Measurements from ENCODE around the gene CACNB2.

The CACNB2 gene

GRCh38 chr10:18350340-18350739 is 210.1 kb downstream of the CACNB2 start:
- Histone ChIP-seq H3K36me3 (no peaks in the 10 kb centered on the region), H3K27ac (no peak overlapping the region)

GRCh38 chr10:18351421-18351820 is 211.2 kb downstream of the CACNB2 start:
- TF ChIP-seq CTCF (IDR thresholded peaks at IDR 0.05), result no peak

More at GRCh38 chr10:18350340-18350739, 210.1 kb downstream of the CACNB2 start:
- no peaks in the 10 kb centered on the region for H3K4me1 ChIP-seq
- no peaks in the 10 kb centered on the region for H3K27me3 ChIP-seq
- no peak for TF ChIP-seq CTCF (IDR thresholded peaks at IDR 0.05)
- intact Hi-C loops (cut with DNase I; ENCODE audit: low total_unique reads), result no loop called here
- H3K9me3 ChIP-seq, result no peaks in the 10 kb centered on the region
- no peak overlapping the region for H3K4me3 ChIP-seq
- no peak for DNase-seq

GRCh38 chr10:18352175-18352574 is 212.0 kb downstream of the CACNB2 start:
- H3K27me3 ChIP-seq, result no peaks in the 10 kb centered on the region
- no peak for TF ChIP-seq CTCF (IDR thresholded peaks at IDR 0.05)
- no peak overlapping the region for H3K4me3 ChIP-seq
- no peaks in the 10 kb centered on the region for H3K9me3 ChIP-seq
- DNase-seq, result no peak
- intact Hi-C loops (cut with DNase I; ENCODE audit: low total_unique reads), result no loop called here
- H3K36me3 ChIP-seq, result no peaks in the 10 kb centered on the region
- H3K27ac ChIP-seq, result no peak overlapping the region
- no peaks in the 10 kb centered on the region for H3K4me1 ChIP-seq

More at GRCh38 chr10:18351421-18351820, 211.2 kb downstream of the CACNB2 start:
- intact Hi-C loops (cut with DNase I; ENCODE audit: low total_unique reads), result no loop called here
- no peaks in the 10 kb centered on the region for H3K9me3 ChIP-seq
- no peak overlapping the region for H3K4me3 ChIP-seq
- H3K4me1 ChIP-seq, result no peaks in the 10 kb centered on the region
- no peak for DNase-seq
- H3K36me3 ChIP-seq, result no peaks in the 10 kb centered on the region
- H3K27me3 ChIP-seq, result no peaks in the 10 kb centered on the region
- no peak overlapping the region for H3K27ac ChIP-seq

GRCh38 chr10:18359812-18360211 is 219.6 kb downstream of the CACNB2 start:
- no peak for TF ChIP-seq CTCF (IDR thresholded peaks at IDR 0.05)
- H3K36me3 ChIP-seq, result no peaks in the 10 kb centered on the region
- H3K27ac ChIP-seq, result no peak overlapping the region
- intact Hi-C loops (cut with DNase I; ENCODE audit: low total_unique reads), result no loop called here
- peaks cover 0 to 1% (median 0%) of the 10 kb centered on the region in 4 donors for H3K4me1 ChIP-seq
- H3K4me3 ChIP-seq, result no peak overlapping the region
- H3K27me3 ChIP-seq, result no peaks in the 10 kb centered on the region
- no peak for DNase-seq
- no peaks in the 10 kb centered on the region for H3K9me3 ChIP-seq

GRCh38 chr10:18362892-18363291 is 222.7 kb downstream of the CACNB2 start:
- intact Hi-C loops (cut with DNase I; ENCODE audit: low total_unique reads), result no loop called here
- no peak for DNase-seq
- no peak for TF ChIP-seq CTCF (IDR thresholded peaks at IDR 0.05)
- H3K9me3 ChIP-seq, result no peaks in the 10 kb centered on the region
- no peak overlapping the region for H3K4me3 ChIP-seq
- H3K27me3 ChIP-seq, result no peaks in the 10 kb centered on the region
- no peaks in the 10 kb centered on the region for H3K36me3 ChIP-seq
- H3K27ac ChIP-seq, result no peak overlapping the region
- peaks cover 0 to 23% (median 1%) of the 10 kb centered on the region in 4 donors for H3K4me1 ChIP-seq
